ENCODE measurements around the gene FYB2. TPM values are rescaled to one million over a fixed set of nuclear protein-coding genes. Genes with fewer than 3 reads are reported as not detected.

The FYB2 gene
- total RNA-seq, 1 experiment from 2014 or later, result not detected

DNA sequence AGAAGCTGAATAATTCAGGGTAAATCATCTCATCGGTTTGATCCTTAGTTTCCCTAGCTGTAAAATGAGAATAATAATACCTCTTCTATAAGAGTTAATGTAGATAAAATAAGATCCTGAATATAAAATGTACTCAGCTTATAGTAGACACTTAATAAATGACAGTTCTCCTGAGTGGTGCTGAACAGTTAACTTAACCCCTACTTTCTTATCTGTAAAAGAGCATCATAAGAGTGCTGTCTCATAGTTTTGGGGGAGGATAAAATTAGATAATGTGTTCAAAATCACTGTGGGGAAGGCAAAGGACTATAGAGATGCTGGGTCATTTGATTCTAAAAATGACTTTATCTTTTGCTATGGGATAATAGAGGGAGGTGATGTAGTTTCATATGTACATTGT lies 36.0 kb upstream of the FYB2 start:
- Mint-ChIP-seq H3K27ac (ENCODE audit: low read depth, unreplicated experiment) (no peak overlapping the region), H3K36me3 (ENCODE audit: insufficient read depth, unreplicated experiment) (peaks cover 4% of the 10 kb centered on the region), H3K9me3 (ENCODE audit: unreplicated experiment) (no peaks in the 10 kb centered on the region), H3K4me3 (ENCODE audit: unreplicated experiment) (no peak overlapping the region), H3K27me3 (ENCODE audit: insufficient read depth, unreplicated experiment) (peaks cover 13% of the 10 kb centered on the region), H3K4me1 (ENCODE audit: insufficient read depth, unreplicated experiment) (no peaks in the 10 kb centered on the region)
- intact Hi-C loops (cut with micrococcal nuclease), result no loop called here
- CTCF ChIA-PET, result interaction anchor here (0.6 kb wide), 1 partner anchor 15 kb away, joined by 3 read pairs; no protein-coding TSS in a partner anchor
- no TSS peak for BruUV-seq (replicated peaks)
- POLR2A ChIA-PET, result no interaction called here
- TF ChIP-seq, protein P1, sequence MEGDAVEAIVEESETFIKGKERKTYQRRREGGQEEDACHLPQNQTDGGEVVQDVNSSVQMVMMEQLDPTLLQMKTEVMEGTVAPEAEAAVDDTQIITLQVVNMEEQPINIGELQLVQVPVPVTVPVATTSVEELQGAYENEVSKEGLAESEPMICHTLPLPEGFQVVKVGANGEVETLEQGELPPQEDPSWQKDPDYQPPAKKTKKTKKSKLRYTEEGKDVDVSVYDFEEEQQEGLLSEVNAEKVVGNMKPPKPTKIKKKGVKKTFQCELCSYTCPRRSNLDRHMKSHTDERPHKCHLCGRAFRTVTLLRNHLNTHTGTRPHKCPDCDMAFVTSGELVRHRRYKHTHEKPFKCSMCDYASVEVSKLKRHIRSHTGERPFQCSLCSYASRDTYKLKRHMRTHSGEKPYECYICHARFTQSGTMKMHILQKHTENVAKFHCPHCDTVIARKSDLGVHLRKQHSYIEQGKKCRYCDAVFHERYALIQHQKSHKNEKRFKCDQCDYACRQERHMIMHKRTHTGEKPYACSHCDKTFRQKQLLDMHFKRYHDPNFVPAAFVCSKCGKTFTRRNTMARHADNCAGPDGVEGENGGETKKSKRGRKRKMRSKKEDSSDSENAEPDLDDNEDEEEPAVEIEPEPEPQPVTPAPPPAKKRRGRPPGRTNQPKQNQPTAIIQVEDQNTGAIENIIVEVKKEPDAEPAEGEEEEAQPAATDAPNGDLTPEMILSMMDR (IDR thresholded peaks at IDR 0.05; ENCODE audit: unreplicated experiment), result no peak
- no peak for DNase-seq (ENCODE audit: unreplicated experiment)

DNA sequence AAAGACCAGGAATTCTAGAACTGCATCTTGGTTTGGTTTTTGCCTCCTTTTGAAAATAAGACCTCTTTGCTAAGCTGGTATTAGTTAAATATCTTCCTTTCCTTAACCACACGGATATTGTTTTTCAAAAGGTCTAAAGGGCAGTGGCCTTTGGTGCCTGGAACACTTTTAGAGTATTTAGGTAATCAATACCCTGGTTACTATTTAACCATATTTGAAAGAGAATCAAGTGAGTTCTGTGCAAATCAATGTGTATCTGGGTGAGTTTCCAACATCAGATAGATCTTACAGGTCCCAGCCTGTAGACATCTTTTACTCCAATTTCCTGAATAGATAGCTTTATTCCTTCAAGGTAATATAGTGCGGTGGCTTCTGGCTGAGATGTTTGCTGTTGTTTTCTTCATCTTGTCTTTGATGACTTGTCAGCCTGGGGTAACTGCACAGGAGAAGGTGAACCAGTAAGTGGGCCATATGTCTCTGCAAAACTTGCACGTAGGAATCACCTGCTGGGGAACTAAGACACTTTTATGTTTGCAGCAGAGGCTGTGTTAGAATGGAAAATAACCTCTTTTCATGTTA lies 35.4 kb upstream of the FYB2 start, which contains the start of gene C8A:
C8A (plus strand) TSS at position 277 of the 579 bp plus-strand sequence; CDS start at position 382, 105 bp downstream.
- intact Hi-C loops (cut with micrococcal nuclease), result no loop called here
- TF ChIP-seq, protein P1 (IDR thresholded peaks at IDR 0.05; ENCODE audit: unreplicated experiment), result no peak
- BruUV-seq (replicated peaks), result no TSS peak
- Mint-ChIP-seq H3K36me3 (ENCODE audit: insufficient read depth, unreplicated experiment) (peaks cover 4% of the 10 kb centered on the region), H3K4me1 (ENCODE audit: insufficient read depth, unreplicated experiment) (no peaks in the 10 kb centered on the region), H3K27me3 (ENCODE audit: insufficient read depth, unreplicated experiment) (peaks cover 13% of the 10 kb centered on the region), H3K4me3 (ENCODE audit: unreplicated experiment) (no peak within 1 kb of the TSS), H3K9me3 (ENCODE audit: unreplicated experiment) (no peaks in the 10 kb centered on the region), H3K27ac (ENCODE audit: low read depth, unreplicated experiment) (no peak within 1 kb of the TSS)
- no peak for DNase-seq (ENCODE audit: unreplicated experiment)
- ChIA-PET POLR2A (no interaction called here), CTCF (no interaction called here)

DNA sequence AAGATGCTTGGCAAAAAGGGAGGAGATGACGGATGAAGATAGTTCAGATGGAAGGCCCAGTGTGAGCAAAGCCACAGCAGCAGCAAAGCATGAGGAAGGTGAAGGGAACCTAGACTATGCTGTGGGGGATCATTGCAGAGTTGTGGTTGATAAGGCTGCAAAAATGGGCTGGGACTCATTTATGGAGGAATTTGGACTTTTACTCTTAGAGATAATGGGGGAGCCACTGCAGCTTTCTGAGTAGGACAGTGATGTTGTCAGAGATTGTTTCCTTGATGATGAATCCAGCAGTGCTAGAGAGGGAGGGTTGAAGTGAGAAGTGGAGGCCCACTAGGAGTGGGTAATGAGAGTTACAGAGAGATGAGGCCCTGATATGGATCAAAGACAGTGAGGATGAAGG lies 33.3 kb upstream of the FYB2 start:
- intact Hi-C loops (cut with micrococcal nuclease), result no loop called here
- Mint-ChIP-seq H3K4me1 (ENCODE audit: insufficient read depth, unreplicated experiment) (no peaks in the 10 kb centered on the region), H3K27ac (ENCODE audit: low read depth, unreplicated experiment) (no peak overlapping the region), H3K4me3 (ENCODE audit: unreplicated experiment) (no peak overlapping the region), H3K36me3 (ENCODE audit: insufficient read depth, unreplicated experiment) (peaks cover 4% of the 10 kb centered on the region), H3K9me3 (ENCODE audit: unreplicated experiment) (no peaks in the 10 kb centered on the region), H3K27me3 (ENCODE audit: insufficient read depth, unreplicated experiment) (peaks cover 13% of the 10 kb centered on the region)
- no TSS peak for BruUV-seq (replicated peaks)
- CTCF ChIA-PET, result interaction anchor here (0.7 to 1.2 kb wide), 2 partner anchors 19 to 32 kb away, joined by 3 read pairs; no protein-coding TSS in a partner anchor
- POLR2A ChIA-PET, result no interaction called here
- TF ChIP-seq, protein P1 (IDR thresholded peaks at IDR 0.05; ENCODE audit: unreplicated experiment), result no peak
- no peak for DNase-seq (ENCODE audit: unreplicated experiment)

DNA sequence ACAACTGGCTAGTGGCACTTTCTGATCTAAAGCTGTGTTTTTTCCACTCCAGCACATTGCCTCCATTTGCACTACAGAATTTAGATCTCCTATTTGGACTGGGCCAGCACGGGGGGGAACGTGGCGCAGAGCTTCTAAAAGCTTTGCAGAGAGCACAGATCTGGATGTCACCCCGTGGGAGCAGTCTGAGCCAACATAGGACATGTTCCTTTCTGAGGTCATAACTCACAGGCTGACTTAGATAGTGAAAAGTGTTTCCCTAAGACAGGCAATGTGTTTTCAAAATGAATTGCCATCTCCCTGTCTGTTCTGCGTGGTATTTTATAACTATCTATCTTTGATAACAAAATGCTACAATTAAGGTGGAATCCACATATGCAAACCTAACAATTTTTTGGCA lies 31.7 kb upstream of the FYB2 start:
- H3K36me3 Mint-ChIP-seq (ENCODE audit: insufficient read depth, unreplicated experiment), result peaks cover 4% of the 10 kb centered on the region
- peaks cover 13% of the 10 kb centered on the region for H3K27me3 Mint-ChIP-seq (ENCODE audit: insufficient read depth, unreplicated experiment)
- DNase-seq (ENCODE audit: unreplicated experiment), result no peak
- intact Hi-C loops (cut with micrococcal nuclease), result no loop called here
- H3K4me1 Mint-ChIP-seq (ENCODE audit: insufficient read depth, unreplicated experiment), result no peaks in the 10 kb centered on the region
- H3K27ac Mint-ChIP-seq (ENCODE audit: low read depth, unreplicated experiment), result no peak overlapping the region
- ChIA-PET POLR2A (no interaction called here), CTCF (no interaction called here)
- H3K4me3 Mint-ChIP-seq (ENCODE audit: unreplicated experiment), result no peak overlapping the region
- H3K9me3 Mint-ChIP-seq (ENCODE audit: unreplicated experiment), result no peaks in the 10 kb centered on the region
- no TSS peak for BruUV-seq (replicated peaks)
- TF ChIP-seq, protein P1 (IDR thresholded peaks at IDR 0.05; ENCODE audit: unreplicated experiment), result no peak

All from MCF 10A (cell line).